Measurements from ENCODE around the gene PTP4A1.
A peak's percentile ranks its signal among the peaks of the same experiment; 100 is the strongest.

PTP4A1 gene

GRCh38 chr6:63558278-63558677 lies 14.0 kb upstream of the PTP4A1 start:
- DNase-seq = no peak

- no peak for DNase-seq
These were observed 11.4 kb upstream of the PTP4A1 start for GRCh38 chr6:63560801-63561287.

- no peak for DNase-seq
These were observed 11.0 kb upstream of the PTP4A1 start for GRCh38 chr6:63561288-63561687.

- DNase-seq = no peak
These were observed 9.0 kb upstream of the PTP4A1 start for GRCh38 chr6:63563235-63563634.

DNA sequence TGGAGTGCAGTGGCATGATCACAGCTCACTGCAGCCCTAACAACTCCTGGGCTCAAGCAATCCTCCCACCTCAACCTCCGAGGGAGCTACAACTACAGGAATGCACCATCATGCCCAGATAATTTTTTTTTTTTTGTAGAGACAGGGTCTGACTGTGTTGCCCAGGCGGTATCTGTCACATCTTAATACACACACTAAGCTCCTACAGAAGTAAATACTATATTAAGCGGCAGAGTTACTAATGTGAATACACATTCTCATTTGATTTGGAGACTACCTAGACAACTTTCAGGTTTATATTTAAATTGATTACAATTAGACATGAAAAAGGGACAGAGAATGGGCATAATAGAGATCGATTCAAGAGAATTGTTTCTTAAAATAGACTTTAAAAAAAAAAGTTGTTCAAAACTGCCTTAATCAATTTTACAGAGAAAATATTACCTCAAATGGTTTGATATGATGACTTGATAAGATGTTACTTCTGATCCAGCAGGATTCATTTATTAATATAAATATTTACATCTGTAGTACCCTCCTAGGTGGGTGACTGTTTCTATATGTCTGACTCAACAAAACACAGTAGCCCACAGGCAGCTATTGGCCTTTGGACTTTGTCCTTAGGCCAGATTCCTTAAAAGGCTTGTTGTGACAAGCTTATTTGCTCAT lies 7.1 kb upstream of the PTP4A1 start:
- no peak for DNase-seq

DNA sequence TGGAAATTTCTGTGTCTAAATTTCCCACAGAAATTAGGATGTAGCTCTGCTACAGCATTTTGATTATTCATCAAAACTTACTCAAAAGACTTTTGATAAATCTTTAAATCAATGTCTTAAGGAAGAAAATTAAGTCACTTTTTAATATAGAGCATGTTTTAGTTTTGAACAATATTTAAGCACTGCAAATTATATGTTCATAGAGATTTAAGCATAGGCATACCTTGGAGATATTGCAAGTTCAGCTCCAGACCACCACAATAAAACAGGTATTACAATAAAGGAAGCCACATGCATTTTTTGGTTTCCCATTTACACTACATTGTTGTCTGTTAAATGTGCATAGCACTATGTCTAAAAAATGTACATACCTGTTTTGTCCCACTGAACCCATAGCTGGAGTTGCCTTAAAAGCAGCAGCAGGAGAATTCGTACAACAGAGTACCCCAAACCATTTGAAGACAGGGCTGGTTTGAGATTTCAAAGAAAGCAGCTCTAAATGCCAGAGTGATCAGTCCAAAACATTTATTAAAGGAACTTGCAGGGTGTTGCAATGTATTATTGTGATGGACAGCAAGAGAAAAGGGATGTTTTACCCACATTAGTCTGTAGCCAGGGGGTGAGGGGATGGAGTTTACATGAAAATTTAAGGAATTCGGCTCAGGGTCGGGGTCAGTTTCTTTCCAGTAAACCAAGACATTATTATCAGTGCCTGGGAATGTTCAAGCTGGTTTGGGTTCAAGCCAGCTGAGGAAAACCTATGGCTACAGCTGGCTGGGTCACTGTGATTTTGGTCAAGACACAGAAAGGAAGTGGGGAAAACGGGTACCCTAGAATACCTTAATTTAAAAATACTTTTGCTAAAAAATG lies 6.3 kb upstream of the PTP4A1 start:
- DNase-seq = no peak

DNA sequence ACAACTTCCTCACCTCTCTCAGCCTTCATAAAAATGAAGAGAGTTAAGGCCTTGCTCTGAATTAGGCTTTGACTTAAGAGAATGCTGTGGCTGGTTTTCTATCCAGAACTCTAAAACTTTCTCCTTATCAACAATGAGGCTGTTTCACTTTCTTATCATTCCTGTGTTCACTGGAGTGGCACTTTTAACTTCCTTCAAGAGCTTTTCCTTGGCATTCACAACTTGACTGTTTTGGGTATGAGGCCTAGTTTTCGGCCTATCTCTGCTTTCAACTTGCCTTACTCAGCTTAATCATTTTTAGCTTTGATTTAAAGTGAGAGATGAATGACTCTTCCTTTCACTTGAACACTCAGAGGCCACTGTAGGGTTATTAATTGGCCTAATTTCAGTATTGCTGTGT lies 4.3 kb upstream of the PTP4A1 start:
- DNase-seq = no peak

DNA sequence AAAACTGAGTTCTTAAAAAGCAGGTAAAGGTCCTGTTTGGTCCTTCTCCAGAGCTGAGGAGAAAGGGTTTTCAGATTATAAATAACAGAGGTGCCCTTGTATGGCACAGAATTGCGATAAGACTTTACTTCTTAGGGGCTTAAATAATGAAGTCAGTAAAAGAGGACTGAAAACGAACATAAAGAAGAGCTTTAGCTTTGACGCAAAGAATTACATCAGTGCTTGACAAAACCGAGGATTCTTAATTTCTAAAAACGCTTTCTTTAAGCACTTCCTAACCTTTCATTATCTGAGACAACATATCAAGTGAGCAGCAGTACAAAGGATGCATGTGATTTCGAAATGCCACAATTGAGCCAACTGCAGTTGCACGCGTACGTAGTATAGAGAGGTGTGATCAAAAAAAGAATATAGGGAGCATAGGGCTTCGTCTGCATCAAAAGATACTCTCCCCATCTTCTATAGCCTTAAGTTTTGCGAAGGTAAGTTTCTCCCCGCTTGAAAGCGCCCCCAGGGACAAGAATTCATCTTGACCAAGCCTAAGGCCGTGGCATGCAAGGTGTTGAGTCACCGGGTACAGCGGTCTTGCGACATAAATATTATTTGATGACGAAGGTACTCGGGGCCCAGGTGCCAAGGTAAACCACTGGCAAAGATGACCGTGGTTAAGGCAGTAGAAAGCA lies 778 bp upstream of the PTP4A1 start:
- peak; percentile 82 for DNase-seq

GRCh38 chr6:63572747-63573075 lies 431 bp downstream of the PTP4A1 start:
- DNase-seq = no peak

DNA sequence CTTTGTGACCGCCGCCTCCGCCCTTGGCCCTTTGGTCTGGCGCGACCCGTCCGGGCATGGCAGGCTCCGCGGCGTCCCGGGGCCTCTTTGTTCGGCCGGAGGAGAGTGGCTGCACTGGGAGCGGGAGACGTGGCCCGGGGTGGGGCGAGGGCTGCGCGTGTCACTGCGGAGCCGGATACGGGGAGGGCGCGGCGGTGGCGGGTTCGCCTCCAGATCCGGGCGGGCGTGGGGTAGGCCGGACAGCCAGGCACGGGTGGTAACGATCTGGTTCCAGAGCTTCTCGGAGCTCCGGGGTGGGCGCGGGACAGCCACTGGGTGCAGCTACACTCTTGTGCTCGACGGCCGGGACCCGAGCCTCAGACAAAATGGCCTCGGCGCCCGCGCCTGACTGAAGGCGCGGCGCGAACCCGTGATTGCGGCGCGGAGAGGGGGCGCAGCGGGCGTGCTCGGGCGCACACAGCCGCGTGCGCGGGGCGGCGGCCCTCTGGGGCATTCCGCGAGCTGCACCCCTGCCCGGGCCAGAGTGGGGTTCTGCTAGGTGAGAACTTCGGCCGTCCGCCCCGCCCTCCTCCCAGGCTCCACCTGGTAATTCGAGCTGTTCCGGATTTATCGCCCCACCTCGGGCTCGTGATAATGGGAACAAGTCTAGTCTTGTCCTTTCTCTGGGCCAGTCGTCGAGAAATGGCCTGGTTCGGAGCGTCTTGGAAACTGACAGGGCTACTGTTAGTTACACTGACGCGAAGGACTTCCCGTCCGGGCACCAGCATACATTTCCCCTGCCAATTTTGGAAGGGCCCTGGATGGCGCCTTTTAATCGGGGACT lies 1.0 kb downstream of the PTP4A1 start:
- DNase-seq = peak; percentile 94

DNA sequence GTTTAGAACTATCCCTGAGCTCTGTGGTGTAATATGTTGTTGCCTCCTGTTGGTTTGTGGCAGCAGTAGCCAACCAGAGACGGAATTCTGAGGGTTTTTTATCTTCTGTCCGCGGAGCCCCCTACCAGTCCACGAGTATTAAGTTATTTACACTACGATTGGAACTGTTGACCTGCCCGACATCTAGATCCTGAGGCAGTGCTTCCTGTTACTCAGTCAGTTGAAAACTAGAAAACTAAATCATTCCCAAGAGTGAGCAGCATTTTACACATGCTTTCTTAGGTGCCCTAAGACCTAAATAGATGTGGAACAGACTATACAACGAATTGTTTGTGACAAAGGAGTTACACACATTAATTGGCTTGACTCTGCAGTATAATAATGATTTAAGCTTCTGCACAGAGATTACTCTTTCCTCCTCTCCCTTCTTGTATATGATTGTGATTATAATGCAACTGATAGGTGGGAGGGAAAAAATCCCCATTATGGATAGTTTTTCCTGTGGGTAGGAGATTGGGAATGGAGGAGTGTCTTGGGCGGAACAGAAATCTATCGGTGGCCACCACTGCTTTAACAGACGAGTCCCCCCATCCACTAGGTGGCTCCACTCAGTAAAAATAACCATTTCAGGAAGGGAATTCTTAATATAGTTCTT lies 1.7 kb downstream of the PTP4A1 start:
- DNase-seq = peak; percentile 62

- DNase-seq = no peak
These were observed 2.2 kb downstream of the PTP4A1 start for GRCh38 chr6:63574554-63574900.

GRCh38 chr6:63576147-63576772 lies 4.0 kb downstream of the PTP4A1 start:
- DNase-seq = no peak

DNA sequence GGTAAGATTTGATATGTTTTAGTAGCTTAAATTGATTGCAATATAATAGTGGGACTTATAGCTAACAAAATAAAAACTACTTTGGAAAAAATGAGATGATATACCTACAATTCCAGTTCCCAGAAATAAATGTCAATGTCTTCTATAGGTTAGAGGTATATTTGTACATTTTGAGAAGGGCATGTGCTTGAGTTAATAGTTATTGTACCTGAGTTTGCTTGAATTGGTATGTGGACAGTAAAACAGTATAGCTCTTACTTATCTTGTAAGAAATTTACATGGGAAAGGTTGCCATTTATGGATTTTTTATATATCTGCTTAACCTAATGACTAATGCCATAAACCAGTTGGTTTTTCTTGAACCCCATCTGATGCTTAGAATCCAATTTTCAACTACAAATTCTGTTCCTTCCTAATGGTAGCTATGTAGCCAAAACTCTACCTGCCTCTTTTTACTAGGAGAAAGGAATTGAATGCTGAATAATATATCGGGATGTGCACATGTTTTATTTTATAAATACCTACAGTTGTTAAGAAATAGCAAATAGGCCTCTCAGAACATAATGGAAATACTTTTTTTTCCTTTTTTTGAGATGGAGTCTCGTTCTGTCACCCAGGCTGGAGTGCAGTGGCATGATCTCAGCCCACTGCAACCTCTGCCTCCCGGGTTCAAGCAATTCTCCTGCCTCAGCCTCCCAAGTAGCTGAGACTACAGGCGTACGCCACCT lies 4.9 kb downstream of the PTP4A1 start:
- DNase-seq = no peak

DNA sequence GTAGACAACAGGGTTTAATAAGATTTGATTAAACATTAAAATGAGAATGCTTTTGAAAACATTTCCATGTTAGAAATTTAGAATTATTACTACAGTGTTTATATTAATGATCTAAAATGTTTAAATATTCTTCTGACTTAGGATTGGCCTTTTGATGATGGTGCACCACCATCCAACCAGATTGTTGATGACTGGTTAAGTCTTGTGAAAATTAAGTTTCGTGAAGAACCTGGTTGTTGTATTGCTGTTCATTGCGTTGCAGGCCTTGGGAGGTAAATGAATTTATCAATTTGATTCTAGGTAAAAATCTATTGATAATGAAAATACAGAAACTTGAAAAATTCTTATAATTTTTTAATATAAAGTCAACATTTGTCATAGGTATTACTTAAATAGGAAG lies 6.5 kb downstream of the PTP4A1 start:
- no peak for DNase-seq

- no peak for DNase-seq
These were observed 7.8 kb downstream of the PTP4A1 start for GRCh38 chr6:63579937-63580703.

DNA sequence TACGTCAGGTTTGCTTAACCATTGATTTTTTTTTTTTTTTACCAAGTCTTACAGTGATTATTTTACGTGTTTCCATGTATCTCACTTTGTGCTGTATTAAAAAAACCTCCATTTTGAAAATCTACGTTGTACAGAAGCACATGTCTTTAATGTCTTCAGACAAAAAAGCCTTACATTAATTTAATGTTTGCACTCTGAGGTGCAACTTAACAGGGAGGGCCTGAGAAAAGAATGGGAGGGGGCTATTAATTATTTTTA lies 8.4 kb downstream of the PTP4A1 start:
- DNase-seq = no peak

DNA sequence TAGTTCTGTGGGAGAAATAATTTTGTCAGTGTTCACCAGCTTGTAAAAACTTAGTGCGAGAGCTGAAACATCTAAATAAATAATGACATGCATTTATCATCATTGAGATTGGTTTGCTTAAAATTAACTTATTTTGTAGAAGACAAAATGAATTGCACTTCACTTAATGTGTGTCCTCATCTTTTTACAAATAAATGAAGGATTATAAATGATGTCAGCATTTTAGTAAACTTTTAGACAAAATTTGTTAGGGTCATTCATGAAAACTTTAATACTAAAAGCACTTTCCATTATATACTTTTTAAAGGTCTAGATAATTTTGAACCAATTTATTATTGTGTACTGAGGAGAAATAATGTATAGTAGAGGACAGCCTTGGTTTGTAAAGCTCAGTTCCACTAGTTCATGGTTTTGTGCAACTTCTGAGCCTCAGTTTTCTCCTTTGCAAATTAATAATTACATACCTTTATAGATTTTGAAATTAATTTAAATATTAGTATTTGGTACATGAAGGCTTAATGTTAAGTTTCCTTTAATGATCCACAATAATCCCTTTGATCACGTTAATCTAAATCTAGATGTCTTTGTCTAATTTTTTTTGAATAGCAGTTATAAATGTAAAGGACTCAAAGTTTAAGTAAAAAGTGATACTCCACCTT lies 9.2 kb downstream of the PTP4A1 start:
- no peak for DNase-seq

- no peak for DNase-seq
These were observed 10.4 kb downstream of the PTP4A1 start for GRCh38 chr6:63582579-63583231.

DNA sequence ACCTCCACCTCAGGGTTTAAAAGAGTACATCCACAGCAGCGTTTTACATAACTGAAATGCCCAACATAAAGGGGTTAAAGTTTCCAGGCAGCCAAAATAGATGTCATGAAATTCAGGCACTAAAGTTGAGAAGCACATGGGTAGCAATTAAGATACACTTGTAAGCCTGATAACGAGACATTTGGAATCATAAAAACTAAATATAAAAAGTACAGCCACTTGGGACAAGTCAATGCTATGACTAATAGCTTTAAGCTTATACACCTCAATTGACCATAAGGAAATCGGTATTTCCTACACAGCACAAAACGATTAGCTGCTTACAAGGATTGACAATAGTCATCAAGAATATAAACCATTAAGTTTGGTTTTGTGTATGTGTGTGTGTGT lies 11.8 kb downstream of the PTP4A1 start:
- DNase-seq = no peak
